GM21619 (cell line): ENCODE measurements around the gene RGS6.

Experiments
- ATAC-seq: cut with Tn5 transposase; IDR thresholded peaks from one replicate; pipeline ENCODE4 v1.9.1; 2021; ENCODE audit not compliant: unreplicated experiment

RGS6 gene

DNA sequence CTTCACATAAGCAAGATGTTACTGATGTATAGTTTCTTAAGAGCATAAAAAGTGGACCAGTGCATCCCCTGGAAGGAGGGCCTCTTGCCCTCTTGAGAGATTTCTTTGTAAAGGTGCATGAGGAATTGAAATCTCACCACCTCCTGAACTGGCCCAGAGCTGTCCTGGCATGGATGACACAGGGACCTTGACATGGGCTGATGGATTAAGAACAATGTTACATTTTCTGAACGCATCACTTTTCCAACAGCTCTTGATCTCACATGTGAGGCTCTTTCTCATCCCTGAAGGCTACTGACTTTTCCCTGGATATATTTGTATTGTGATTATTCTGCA, 360.4 kb downstream of the RGS6 start:
- no peak for ATAC-seq

DNA sequence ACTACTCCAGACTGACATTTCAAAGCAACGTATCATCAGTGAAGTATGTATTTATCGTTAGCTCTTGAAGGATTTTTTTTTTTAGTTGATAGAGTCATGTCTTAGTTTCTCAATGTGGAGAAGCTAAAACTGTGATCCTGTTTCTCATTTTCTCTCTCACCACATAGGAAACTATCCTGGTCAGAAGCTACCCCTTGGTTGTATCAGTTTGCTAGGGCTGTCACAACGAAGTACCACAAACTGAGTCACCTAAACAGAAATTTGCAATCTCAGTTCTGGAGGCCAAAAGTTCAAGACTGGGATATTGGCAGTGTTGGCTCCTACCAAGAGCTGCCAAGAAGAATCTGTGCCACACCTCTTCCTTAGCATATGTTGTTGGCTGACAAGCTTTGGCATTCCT, 369.1 kb downstream of the RGS6 start:
- ATAC-seq = no peak

GRCh38 chr14:72303930-72304329, 371.7 kb downstream of the RGS6 start:
- ATAC-seq = no peak

- no peak for ATAC-seq
Measured at GRCh38 chr14:72305561-72305960, 373.3 kb downstream of the RGS6 start.

DNA sequence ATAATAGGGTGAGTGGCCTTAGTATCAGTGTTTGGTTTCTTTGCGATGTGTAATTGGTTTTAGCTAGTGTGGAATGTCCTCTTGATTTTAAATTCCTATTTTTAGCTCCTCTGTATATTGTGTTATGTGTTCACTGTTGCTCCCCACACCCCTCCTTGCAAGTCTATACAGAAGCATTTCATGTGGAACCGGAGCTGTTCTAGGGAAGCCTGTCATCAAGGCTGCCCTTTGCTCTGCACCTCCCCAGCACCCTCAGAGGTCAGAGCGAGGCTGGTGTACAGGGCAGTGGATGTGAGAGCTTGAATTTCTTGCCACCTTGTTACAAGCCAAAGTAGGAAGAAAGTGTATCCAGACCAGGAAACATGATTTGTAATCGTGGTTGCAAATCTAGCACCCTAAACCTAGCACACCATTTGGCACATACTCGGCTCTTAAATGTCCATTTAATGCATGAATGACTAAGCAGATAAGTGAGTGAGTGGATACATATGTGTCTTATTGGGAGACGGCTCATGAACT, 376.8 kb downstream of the RGS6 start:
- no peak for ATAC-seq

GRCh38 chr14:72311116-72311515, 378.9 kb downstream of the RGS6 start:
- no peak for ATAC-seq

DNA sequence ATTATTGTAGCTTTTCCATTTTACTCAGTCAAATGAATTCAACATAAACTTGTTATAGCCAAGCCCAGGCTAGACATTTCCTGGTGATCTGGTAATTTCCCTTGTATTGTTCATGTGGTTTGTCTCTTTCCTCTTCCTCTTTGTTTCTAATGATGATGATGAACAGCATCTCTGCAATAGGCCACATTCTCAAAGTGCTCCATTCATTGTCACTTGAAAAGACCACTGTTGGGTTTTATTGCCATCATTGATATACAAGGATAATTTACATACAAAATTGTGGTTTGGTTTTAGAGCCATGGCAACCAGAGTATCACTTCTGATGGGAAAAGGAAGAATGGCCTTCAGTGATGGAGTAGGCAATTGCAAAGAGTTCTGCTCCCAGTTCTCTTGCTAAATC, 379.3 kb downstream of the RGS6 start:
- ATAC-seq = no peak

- ATAC-seq = no peak
Measured at GRCh38 chr14:72314808-72315435, 382.7 kb downstream of the RGS6 start.

- ATAC-seq = no peak
Measured at GRCh38 chr14:72315714-72316113, 383.5 kb downstream of the RGS6 start.

GRCh38 chr14:72318648-72319047, 386.4 kb downstream of the RGS6 start:
- ATAC-seq = no peak

GRCh38 chr14:72332046-72332445, 399.8 kb downstream of the RGS6 start:
- no peak for ATAC-seq

- no peak for ATAC-seq
Measured at GRCh38 chr14:72332871-72333270, 400.6 kb downstream of the RGS6 start.

- ATAC-seq = no peak
Measured at GRCh38 chr14:72333357-72333756, 401.1 kb downstream of the RGS6 start.

DNA sequence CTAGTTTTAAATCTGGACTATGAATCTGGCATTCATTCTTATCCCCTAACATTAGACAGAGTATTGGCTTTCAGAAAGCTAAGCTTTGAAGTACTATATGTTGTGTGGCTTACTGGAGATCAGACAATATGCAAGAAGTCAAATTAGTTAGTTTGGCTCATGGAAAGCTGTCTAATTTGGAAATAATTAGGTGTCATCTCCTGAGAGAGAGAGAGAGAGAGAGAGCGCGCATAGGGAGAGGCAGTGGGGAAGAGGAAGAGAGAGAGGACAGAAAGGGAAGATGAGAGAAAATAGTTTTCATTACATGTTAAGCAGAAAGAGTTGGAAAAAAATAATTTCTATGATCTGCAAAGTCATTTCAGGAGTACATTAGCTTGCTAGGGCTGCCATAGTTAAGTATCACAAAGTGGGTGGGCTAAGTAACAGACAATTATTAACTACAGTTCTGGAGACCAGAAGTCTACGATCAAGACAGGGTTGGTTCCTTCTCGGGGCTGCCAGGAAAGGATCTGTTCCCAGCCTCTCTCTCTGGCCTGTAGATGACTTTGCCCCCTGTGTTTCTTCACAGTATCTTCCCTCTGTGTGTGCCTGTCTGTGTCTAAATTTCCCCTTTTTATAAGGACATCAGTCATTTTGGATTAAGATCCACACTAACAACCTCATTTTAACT, 404.2 kb downstream of the RGS6 start:
- ATAC-seq = no peak

GRCh38 chr14:72341237-72341636, 409.0 kb downstream of the RGS6 start:
- no peak for ATAC-seq

DNA sequence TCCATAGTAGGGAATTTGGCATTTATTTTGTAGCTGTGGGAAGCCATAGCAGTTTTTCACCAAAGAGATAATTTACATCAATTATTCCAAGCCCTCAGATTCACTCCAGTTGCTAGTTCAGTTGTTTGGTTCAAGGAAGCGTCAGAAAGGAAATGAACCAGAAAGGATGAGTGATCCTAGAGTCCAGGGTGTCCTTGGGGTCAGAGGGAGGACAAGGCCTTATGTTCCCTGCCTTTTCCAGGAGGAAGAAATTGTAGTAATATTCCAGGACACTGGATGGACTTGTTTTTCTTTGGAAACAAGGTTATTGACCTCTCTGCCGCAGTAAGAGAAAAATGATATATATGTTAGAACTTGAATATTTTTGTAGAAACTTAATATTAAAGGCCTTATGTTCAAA, 409.5 kb downstream of the RGS6 start:
- ATAC-seq = no peak

- ATAC-seq = no peak
Measured at GRCh38 chr14:72347118-72347517, 414.9 kb downstream of the RGS6 start.

GRCh38 chr14:72350215-72350614, 418.0 kb downstream of the RGS6 start:
- ATAC-seq = no peak

- no peak for ATAC-seq
Measured at GRCh38 chr14:72352012-72352411, 419.8 kb downstream of the RGS6 start.

- no peak for ATAC-seq
Measured at GRCh38 chr14:72366619-72367018, 434.4 kb downstream of the RGS6 start.

DNA sequence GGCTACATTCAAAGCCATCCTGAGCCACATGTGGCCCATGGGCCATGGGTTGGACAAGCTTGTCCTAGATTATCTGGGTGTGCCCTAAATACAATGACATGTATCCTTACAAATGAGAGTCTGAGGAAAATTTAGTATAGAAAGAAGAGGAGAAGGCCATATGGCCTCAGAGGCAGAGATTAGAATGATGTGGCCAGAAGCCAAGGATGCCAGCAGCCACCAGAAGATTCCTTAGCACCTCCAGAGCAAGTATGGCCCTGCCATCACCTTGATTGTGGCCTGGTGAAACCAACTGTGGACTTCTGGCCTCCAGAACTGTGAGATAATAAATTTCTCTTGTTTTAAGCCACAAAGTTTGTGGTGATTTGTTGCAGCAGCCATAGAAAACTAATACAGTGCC, 436.9 kb downstream of the RGS6 start:
- no peak for ATAC-seq

DNA sequence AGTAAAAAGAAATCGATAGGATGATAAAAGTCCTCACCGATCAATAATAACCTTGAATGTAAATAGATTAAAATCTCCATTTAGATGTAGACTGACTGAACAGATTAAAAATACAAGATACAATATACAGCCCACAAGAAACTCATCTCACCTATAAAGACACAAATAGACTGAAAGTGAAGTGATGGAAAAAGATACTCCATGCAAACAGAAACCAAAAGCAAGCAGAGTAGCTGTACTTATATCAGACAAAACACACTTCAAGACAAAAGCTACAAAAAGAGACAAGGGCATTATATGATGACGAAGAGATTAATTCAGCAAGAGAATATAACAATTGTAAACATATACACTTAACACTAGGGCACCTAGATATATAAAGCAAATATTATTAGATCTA, 444.8 kb downstream of the RGS6 start:
- ATAC-seq = no peak

- no peak for ATAC-seq
Measured at GRCh38 chr14:72380456-72380855, 448.2 kb downstream of the RGS6 start.
